Bronchus fibroblast of lung (primary cell): Measurements from ENCODE around the gene CALCOCO1. TPM values are rescaled to one million over a fixed set of nuclear protein-coding genes. Genes with fewer than 3 reads are reported as not detected.

Experiments
- total RNA-seq: library from RNA; depleted of rRNA; stranded (reverse); fragments of >200 nt; gene quantifications from 2 replicates; pipeline ENCODE4 v1.2.3, GENCODE V29; 2015

Gene CALCOCO1, protein sequence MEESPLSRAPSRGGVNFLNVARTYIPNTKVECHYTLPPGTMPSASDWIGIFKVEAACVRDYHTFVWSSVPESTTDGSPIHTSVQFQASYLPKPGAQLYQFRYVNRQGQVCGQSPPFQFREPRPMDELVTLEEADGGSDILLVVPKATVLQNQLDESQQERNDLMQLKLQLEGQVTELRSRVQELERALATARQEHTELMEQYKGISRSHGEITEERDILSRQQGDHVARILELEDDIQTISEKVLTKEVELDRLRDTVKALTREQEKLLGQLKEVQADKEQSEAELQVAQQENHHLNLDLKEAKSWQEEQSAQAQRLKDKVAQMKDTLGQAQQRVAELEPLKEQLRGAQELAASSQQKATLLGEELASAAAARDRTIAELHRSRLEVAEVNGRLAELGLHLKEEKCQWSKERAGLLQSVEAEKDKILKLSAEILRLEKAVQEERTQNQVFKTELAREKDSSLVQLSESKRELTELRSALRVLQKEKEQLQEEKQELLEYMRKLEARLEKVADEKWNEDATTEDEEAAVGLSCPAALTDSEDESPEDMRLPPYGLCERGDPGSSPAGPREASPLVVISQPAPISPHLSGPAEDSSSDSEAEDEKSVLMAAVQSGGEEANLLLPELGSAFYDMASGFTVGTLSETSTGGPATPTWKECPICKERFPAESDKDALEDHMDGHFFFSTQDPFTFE
- 40.6 and 42.5 TPM in 2 replicates for total RNA-seq

GRCh38 chr12:53727310-53728041 is at the start of gene CALCOCO1:
CALCOCO1 (minus strand) TSS chr12:53727452; CDS start chr12:53725242, 2,210 bp downstream.

DNA sequence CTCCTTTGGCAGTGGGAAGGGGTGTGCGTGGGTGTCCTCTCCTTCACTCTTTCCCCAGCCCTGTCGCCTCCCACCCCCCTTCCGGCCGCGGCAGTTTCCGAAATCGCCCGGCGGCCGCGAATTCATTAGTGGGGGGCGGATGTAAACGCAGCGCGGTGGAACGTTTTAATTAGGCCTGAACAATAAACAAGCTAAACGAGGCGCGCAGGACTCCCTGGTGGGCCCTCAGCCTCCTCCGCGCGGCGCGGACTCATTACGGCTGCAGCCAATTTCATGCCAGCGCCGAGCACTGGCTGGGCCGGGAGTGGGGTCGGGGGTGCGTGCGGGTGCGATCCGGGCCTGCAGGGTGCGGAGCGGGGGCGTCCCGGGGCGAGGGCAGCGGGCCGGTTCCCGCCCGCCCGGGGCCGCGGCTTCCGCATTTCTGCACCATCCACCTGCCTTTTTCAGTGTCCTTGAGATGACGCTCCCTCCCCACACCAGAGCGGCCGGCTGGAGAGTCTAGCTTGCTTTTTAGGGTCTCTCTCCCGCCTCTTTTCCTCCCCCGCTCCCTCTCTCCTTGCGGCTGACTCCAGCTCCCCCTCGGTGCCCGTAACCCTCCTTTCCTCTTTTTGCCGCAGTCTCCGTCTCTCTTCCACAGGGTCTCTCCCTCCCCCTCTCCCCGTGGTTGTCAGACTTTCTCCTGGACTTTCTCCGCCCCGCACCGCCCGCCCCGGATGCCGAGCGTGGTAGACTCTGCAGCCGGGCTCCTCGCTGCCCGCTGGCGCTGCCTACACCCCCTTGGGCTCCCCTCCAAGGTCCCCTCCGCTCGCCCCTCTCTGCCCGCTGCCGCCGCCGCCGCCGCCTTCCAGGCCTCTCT is 24.3 kb upstream of the CALCOCO1 start, which contains the start of gene CISTR:
Gene CISTR (minus strand): TSS at position 644 of the 856 bp plus-strand sequence.

DNA sequence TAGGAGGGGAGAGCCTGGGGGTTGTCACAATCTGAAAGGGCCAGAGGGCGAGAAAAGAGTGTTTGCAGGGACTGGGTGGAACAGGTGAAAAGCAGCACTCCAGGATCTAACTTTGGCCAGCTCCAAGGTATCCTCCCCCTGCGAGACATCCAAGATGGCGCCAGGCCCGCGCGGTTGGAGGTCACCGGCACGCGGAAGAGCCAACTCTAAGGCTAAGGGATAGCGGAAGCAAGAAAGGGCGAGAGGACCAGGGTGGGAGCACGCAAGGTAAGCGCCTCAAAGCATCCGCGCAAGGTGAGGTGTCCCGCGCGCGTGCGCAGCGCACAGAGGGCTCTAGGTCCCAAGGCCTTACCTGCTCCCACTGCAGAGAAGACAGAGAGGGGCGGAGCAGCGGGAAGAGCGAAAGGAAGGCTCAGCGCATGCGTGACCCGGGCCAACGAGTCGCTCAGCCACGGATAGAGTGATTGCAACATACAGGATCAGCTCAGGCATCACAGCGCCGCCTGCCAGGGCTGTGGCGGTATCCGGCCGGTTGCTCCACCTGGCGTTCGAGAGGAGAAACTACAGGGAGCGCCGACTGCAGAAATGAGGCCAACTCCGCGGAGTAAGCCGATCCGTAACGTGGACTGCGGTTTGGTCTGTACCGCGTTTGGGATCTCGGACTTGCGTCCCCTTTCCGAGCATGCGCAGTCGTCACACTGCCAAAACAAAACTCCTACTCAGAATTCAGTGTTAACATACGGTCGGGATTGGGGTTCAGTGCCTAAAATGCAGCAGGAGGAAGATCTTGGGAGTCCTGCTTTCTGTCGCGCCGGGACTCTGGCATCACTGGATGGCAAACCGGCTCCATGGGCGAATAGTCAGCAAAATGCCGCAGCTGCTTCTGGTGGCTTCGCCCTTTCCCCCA is 51.3 kb downstream of the CALCOCO1 start, which contains the start of gene ATP5MC2:
Gene ATP5MC2 (minus strand): TSS at position 383 of the 907 bp plus-strand sequence. CDS start 3,469 bp downstream, outside the sequence.

Other genes with a start within 250 kb of the CALCOCO1 start
- gene MAP3K12, start 228.0 kb downstream of the CALCOCO1 start, total RNA-seq, result 17.1 and 18.7 TPM in 2 replicates
- gene TARBP2, start 226.2 kb downstream of the CALCOCO1 start, total RNA-seq, result 48.2 and 48.4 TPM in 2 replicates
- gene NPFF, start 220.0 kb downstream of the CALCOCO1 start, total RNA-seq, result not detected in 2 replicates
- 8.5 and 10.4 TPM in 2 replicates for gene ATF7, start 101.1 kb downstream of the CALCOCO1 start, total RNA-seq
- 541 and 613 TPM in 2 replicates for gene ATP5MC2, start 51.4 kb downstream of the CALCOCO1 start, total RNA-seq
- not detected in 2 replicates for gene CISTR, start 24.5 kb upstream of the CALCOCO1 start, total RNA-seq
- under 0.01 TPM in 1 of 2 replicates, not detected in the other for gene HOXC13, start 211.4 kb upstream of the CALCOCO1 start, total RNA-seq
- not detected in 2 replicates for gene HOXC12, start 227.5 kb upstream of the CALCOCO1 start, total RNA-seq
- not detected in 2 replicates for gene HOXC11, start 245.7 kb upstream of the CALCOCO1 start, total RNA-seq
- not detected in 2 replicates for gene HOTAIR, start 247.5 kb upstream of the CALCOCO1 start, total RNA-seq